Measurements from ENCODE around the gene TPMT.
A peak's percentile ranks its signal among the peaks of the same experiment; 100 is the strongest.

Gene TPMT

GRCh38 chr6:18107061-18107460 is 47.8 kb downstream of the TPMT start:
- DNase-seq = no peak

GRCh38 chr6:18102783-18103509 is 51.9 kb downstream of the TPMT start:
- no peak for DNase-seq

GRCh38 chr6:18101873-18102272 is 53.0 kb downstream of the TPMT start:
- no peak for DNase-seq

- DNase-seq = no peak
Measured at GRCh38 chr6:18101271-18101670, 53.6 kb downstream of the TPMT start.

GRCh38 chr6:18100296-18100695 is 54.6 kb downstream of the TPMT start:
- DNase-seq = no peak

- DNase-seq = no peak
Measured at GRCh38 chr6:18099511-18099910, 55.4 kb downstream of the TPMT start.

GRCh38 chr6:18096423-18096822 is 58.5 kb downstream of the TPMT start:
- DNase-seq = no peak

- DNase-seq = no peak
Measured at GRCh38 chr6:18091382-18091781, 63.5 kb downstream of the TPMT start.

- no peak for DNase-seq
Measured at GRCh38 chr6:18090349-18090786, 64.5 kb downstream of the TPMT start.

GRCh38 chr6:18088419-18089296 is 66.2 kb downstream of the TPMT start:
- peak in 2 of 3 experiments; percentile 9 to 76 for DNase-seq

- DNase-seq = no peak
Measured at GRCh38 chr6:18087396-18088165, 67.3 kb downstream of the TPMT start.

- DNase-seq = no peak
Measured at GRCh38 chr6:18081025-18081668, 73.7 kb downstream of the TPMT start.

GRCh38 chr6:18080544-18080943 is 74.3 kb downstream of the TPMT start:
- DNase-seq = no peak

GRCh38 chr6:18078866-18079265 is 76.0 kb downstream of the TPMT start:
- no peak for DNase-seq

Measured in NCI-H1417 (cell line).